ENCODE measurements around the gene TTLL13. TPM values are rescaled to one million over a fixed set of nuclear protein-coding genes. Genes with fewer than 3 reads are reported as not detected.

Gene TTLL13
- total and polyA plus RNA-seq, 9 of the 15 experiments (the other 6 are each of a cell fraction or from before 2014, with no cell fraction given) = 0.05 to 0.24 (median 0.11) TPM; not detected in 1

GRCh38 chr15:90249203-90249863 is at the start of gene TTLL13 (continued):
- TF ChIP-seq TCF7L2 (IDR thresholded peaks at IDR 0.05; ENCODE audit: low read depth, low read length) (no peak), FOS (IDR thresholded peaks at IDR 0.05; ENCODE audit: extremely low read depth, insufficient read length) (no peak), ZNF316 (IDR thresholded peaks at IDR 0.05) (no peak), RBM39 (optimal IDR thresholded peaks at IDR 0.05; ENCODE audit: low read depth, low read length) (no peak), PHB2 (IDR thresholded peaks at IDR 0.05; ENCODE audit: low read depth) (no peak), PCBP1 (IDR thresholded peaks at IDR 0.05; ENCODE audit: low read depth, low read length, poor library complexity, severe bottlenecking) (peak; percentile 53), SAFB (IDR thresholded peaks at IDR 0.05; ENCODE audit: borderline replicate concordance, low read depth, low read length) (peak; percentile 86; the same call in 1 of the 2 replicates), CEBPZ (IDR thresholded peaks at IDR 0.05; ENCODE audit: borderline replicate concordance, low read depth, low read length) (no peak), SRSF7 (optimal IDR thresholded peaks at IDR 0.05; ENCODE audit: low read depth, low read length) (no peak), RAD21 (CRISPR knock-in tag; conservative IDR thresholded peaks at IDR 0.05 in 1 of 2, IDR thresholded peaks at IDR 0.05 in 1 of 2) (no peak), FOSL1 (tag; conservative IDR thresholded peaks at IDR 0.05) (0 out of 2 replicates have a peak, but pooled peaks have one; percentile 18), CREB3L1 (IDR thresholded peaks at IDR 0.05; ENCODE audit: borderline replicate concordance, low read depth) (no peak), KHSRP (IDR thresholded peaks at IDR 0.05) (no peak), RBM14 (IDR thresholded peaks at IDR 0.05; ENCODE audit: borderline replicate concordance, insufficient read depth, low read depth, low read length) (no peak), ZNF740 (CRISPR knock-in tag; IDR thresholded peaks at IDR 0.05) (0 out of 2 replicates have a peak, but pooled peaks have one; percentile 41), ZNF740 (tag; IDR thresholded peaks at IDR 0.05) (no peak), C11orf30 (IDR thresholded peaks at IDR 0.05; ENCODE audit: low read depth) (no peak), BCOR (IDR thresholded peaks at IDR 0.05) (no peak; the same call in 1 of the 2 replicates), ZBTB17 (CRISPR knock-in tag; IDR thresholded peaks at IDR 0.05) (no peak), E2F5 (CRISPR knock-in tag; IDR thresholded peaks at IDR 0.05) (no peak), NR1H2 (CRISPR knock-in tag; IDR thresholded peaks at IDR 0.05) (no peak), MAFK (IDR thresholded peaks at IDR 0.05; ENCODE audit: low read length) (no peak), MCM3 (IDR thresholded peaks at IDR 0.05) (no peak), ERF (CRISPR knock-in tag; IDR thresholded peaks at IDR 0.05) (no peak)

All from K562 (cell line).